ENCODE measurements around the gene WBP1L. TPM values are rescaled to one million over a fixed set of nuclear protein-coding genes. Genes with fewer than 3 reads are reported as not detected.

Gene WBP1L
- polyA plus RNA-seq, 3 donors, result 24.8 to 43.0 (median 38.3) TPM

- Histone ChIP-seq H3K9ac (ENCODE audit: insufficient read depth, low read length, poor library complexity, severe bottlenecking) (no peak overlapping the region), H3K79me2 (ENCODE audit: insufficient read depth, low read length) (peaks cover 96% of the 10 kb centered on the region)
- 90% methylated on average over 2 of the region's 6 CpGs for WGBS (ENCODE audit: insufficient coverage)
Measured at GRCh38 chr10:102781921-102782557, 38.3 kb downstream of the WBP1L start.

More at GRCh38 chr10:102781921-102782557, 38.3 kb downstream of the WBP1L start:
- Mint-ChIP-seq H3K27me3 (ENCODE audit: low read depth in 3 of 3) (peaks cover 0 to 1% (median 0%) of the 10 kb centered on the region in 3 donors), H3K36me3 (peaks cover 29 to 50% of the 10 kb centered on the region in 2 donors), H3K9me3 (peaks cover 0 to 2% (median 0%) of the 10 kb centered on the region in 7 donors), H3K4me3 (no peak overlapping the region), H3K27ac (peak overlapping the region in 6 of 7 donors; percentile 73 to 95 (median 90)), H3K4me1 (peaks cover 61% of the 10 kb centered on the region)
- Histone ChIP-seq H3K4me3 (replicated peaks in 1 of 3; ENCODE audit: low read depth in 2 of 3, low read length in 3 of 3) (no peak overlapping the region), H3K9me3 (replicated peaks in 1 of 2; ENCODE audit: control insufficient read depth in 1 of 2, insufficient read depth in 1 of 2, low read length in 2 of 2) (no peaks in the 10 kb centered on the region), H2AFZ (ENCODE audit: insufficient read depth, low read depth, low read length, poor library complexity, severe bottlenecking) (no peak overlapping the region), H3K4me1 (ENCODE audit: control insufficient read depth in 1 of 2, insufficient read depth in 2 of 2, low read length in 2 of 2) (peaks cover 54 to 62% of the 10 kb centered on the region in 2 donors), H3K27ac (ENCODE audit: low read depth in 1 of 2, low read length in 2 of 2) (peak overlapping the region in 1 of 2 donors; percentile 69), H3K4me2 (replicated peaks; ENCODE audit: extremely low read depth, low read length, poor library complexity, severe bottlenecking) (no peak overlapping the region), H3K27me3 (ENCODE audit: control insufficient read depth in 2 of 2, insufficient read depth in 2 of 2, low read length in 2 of 2) (no peaks in the 10 kb centered on the region), H4K20me1 (ENCODE audit: insufficient read depth, low read length) (peaks cover 46% of the 10 kb centered on the region), H3K36me3 (replicated peaks in 1 of 2; ENCODE audit: control insufficient read depth in 1 of 2, insufficient read depth in 2 of 2, low read length in 2 of 2) (peaks cover 6 to 31% of the 10 kb centered on the region in 2 donors)
- intact Hi-C loops (cut with micrococcal nuclease), result no loop called here
- TF ChIP-seq CTCF (IDR thresholded peaks at IDR 0.05), result no peak
- no peak for DNase-seq

Measured in CD14-positive monocyte (primary cell).